ENCODE measurements around the gene KLC1. TPM values are rescaled to one million over a fixed set of nuclear protein-coding genes. Genes with fewer than 3 reads are reported as not detected.

The KLC1 gene
- total RNA-seq, 1 experiment from 2014 or later: 121 TPM

GRCh38 chr14:103633391-103633790, 4.4 kb downstream of the KLC1 start:
- peaks cover 14% of the 10 kb centered on the region; the same call in 1 of the 2 replicates for H4K20me1 ChIP-seq (ENCODE audit: insufficient read depth)
- H2AFZ ChIP-seq (ENCODE audit: low read depth, low read length, poor library complexity, severe bottlenecking): no peak overlapping the region
- H3K4me1 ChIP-seq (ENCODE audit: control insufficient read depth in 1 of 2, insufficient read depth in 2 of 2, low read length in 2 of 2): peaks cover 7 to 16% of the 10 kb centered on the region in 2 experiments
- intact Hi-C loops (cut with micrococcal nuclease): no loop called here
- H3K4me3 ChIP-seq (replicated peaks in 1 of 2; ENCODE audit: low read depth in 1 of 2, low read length in 2 of 2): no peak overlapping the region
- no peak overlapping the region for H3K4me2 ChIP-seq (ENCODE audit: low read length)
- TF ChIP-seq ZFX (IDR thresholded peaks at IDR 0.05) (no peak), EZH2phosphoT487 (IDR thresholded peaks at IDR 0.05; ENCODE audit: borderline replicate concordance) (no peak), FOSL1 (IDR thresholded peaks at IDR 0.05; ENCODE audit: low read depth) (no peak), POLR2AphosphoS5 (IDR thresholded peaks at IDR 0.05; ENCODE audit: low read depth, low read length) (no peak), ZNF274 (IDR thresholded peaks at IDR 0.05; ENCODE audit: low read depth, low read length) (no peak), EGR1 (IDR thresholded peaks at IDR 0.05; ENCODE audit: low read depth) (no peak), POLR2A (IDR thresholded peaks at IDR 0.05; ENCODE audit: borderline replicate concordance, extremely low read depth, insufficient read depth, insufficient read length) (no peak), RAD21 (IDR thresholded peaks at IDR 0.05; ENCODE audit: low read depth) (no peak), REST (IDR thresholded peaks at IDR 0.05; ENCODE audit: low read depth) (no peak), ELF1 (IDR thresholded peaks at IDR 0.05; ENCODE audit: borderline replicate concordance, low read depth) (no peak), CBX3 (IDR thresholded peaks at IDR 0.05; ENCODE audit: low read depth) (no peak), EZH2 (IDR thresholded peaks at IDR 0.05) (no peak), TCF7L2 (IDR thresholded peaks at IDR 0.05; ENCODE audit: borderline replicate concordance, extremely low read depth, insufficient read depth, insufficient read length) (no peak), MAX (IDR thresholded peaks at IDR 0.05) (no peak)
- POLR2A ChIA-PET: no interaction called here
- DNase-seq (ENCODE audit: low read depth, low spot score) (no peak), ATAC-seq (no peak)
- BruUV-seq (replicated peaks): no TSS peak
- H3K27ac ChIP-seq (ENCODE audit: low read depth, low read length): no peak overlapping the region
- CTCF ChIA-PET: no interaction called here
- H3K36me3 ChIP-seq (ENCODE audit: control insufficient read depth in 1 of 2, insufficient read depth in 2 of 2, low read length in 2 of 2): no peaks in the 10 kb centered on the region; a peak in 1 of 4 replicates
- peaks cover 93% of the 10 kb centered on the region for H3K79me2 ChIP-seq (ENCODE audit: insufficient read depth, low read length)
- no peak overlapping the region for H3K9ac ChIP-seq (ENCODE audit: low read length)
- no peaks in the 10 kb centered on the region for H3K9me3 ChIP-seq (ENCODE audit: control insufficient read depth in 1 of 2, insufficient read depth in 1 of 2, low read depth in 1 of 2, low read length in 2 of 2)
- no peaks in the 10 kb centered on the region for H3K27me3 ChIP-seq (ENCODE audit: insufficient read depth, low read length)
- H3K9me2 ChIP-seq (ENCODE audit: insufficient read depth): no peaks in the 10 kb centered on the region
- RAD21 ChIA-PET (ENCODE audit: low non-redundant PET in 1 of 2, low total read pairs in 2 of 2, uncharacterized antibody in 2 of 2, unreplicated experiment in 2 of 2): no interaction called here

All from HCT116 (cell line).